A549 (cell line): Measurements from ENCODE around the gene DDX1. TPM values are rescaled to one million over a fixed set of nuclear protein-coding genes. Genes with fewer than 3 reads are reported as not detected.
A peak's percentile ranks its signal among the peaks of the same experiment; 100 is the strongest.

Source experiments
- ATAC-seq, 2 experiments: fragments of 200-7000 bp in 1 of 2; fragments of >200 bp in 1 of 2; cut with Nextera tagmentation in 1 of 2; cut with Tn5 transposase in 1 of 2; 3 replicates each; pipeline versions ENCODE4 v1.8.0 to v1.9.1; 2018 to 2020; ENCODE audit warnings: mild to moderate bottlenecking in 1 of 2, moderate library complexity in 1 of 2
- CTCF ChIA-PET: fragments of 300-600 bp; sonication (Branson Sonifier 250); formaldehyde crosslinking; extraction: SDS; loops from one replicate; lab custom pipeline; 2021; ENCODE audit warnings: antibody characterized with exemption, inconsistent platforms; lab: Yijun Ruan, JAX
- POLR2A ChIA-PET: fragments of 350-600 bp; formaldehyde crosslinking; extraction: SDS; loops from one replicate; lab custom pipeline; 2021; ENCODE audit warnings: antibody characterized with exemption, inconsistent platforms; lab: Yijun Ruan, JAX
- DNase-seq, 2 experiments: peaks; one replicate each; pipeline versions ENCODE4 v3.0.0 to v3.0.0-alpha.2; 2011 to 2016; ENCODE audit warnings: low read depth in 1 of 2, low spot score in 1 of 2
- FAIRE-seq: peaks from 2 replicates; lab custom pipeline; 2011; peaks lifted over from hg19 to GRCh38; lab: Jason Lieb, UNC
- H3K27ac ChIP-seq, 2 experiments: fragments of >200 bp; sonication (Bioruptor Twin); formaldehyde crosslinking; 3 replicates each; pipeline ENCODE4 v1.5.1; 2016 to 2017
- H3K4me1 ChIP-seq: fragments of >200 bp; sonication (Bioruptor Twin); formaldehyde crosslinking; 3 replicates; pipeline ENCODE4 v1.6.1; 2016
- H3K4me2 ChIP-seq: fragments of >200 bp; sonication (Bioruptor Twin); formaldehyde crosslinking; 3 replicates; pipeline ENCODE4 v1.6.1; 2016
- H3K4me3 ChIP-seq: fragments of >200 bp; sonication (Bioruptor Twin); formaldehyde crosslinking; 3 replicates; pipeline ENCODE4 v1.5.1; 2016
- H3K9me3 ChIP-seq: fragments of >200 bp; sonication (Bioruptor Twin); formaldehyde crosslinking; 3 replicates; pipeline ENCODE4 v1.6.1; 2016
- BHLHE40 ChIP-seq: IDR thresholded peaks from 2 replicates; pipeline ENCODE4 v1.6.1; 2012; ENCODE audit warnings: low read depth, low read length, inconsistent platforms
- CBX2 ChIP-seq: fragments of 200-600 bp; sonication (generic); IDR thresholded peaks from 2 replicates; pipeline ENCODE4 v1.6.1; 2016; ENCODE audit warnings: low read depth, mild to moderate bottlenecking, borderline replicate concordance
- CHD2 ChIP-seq: fragments of 150-350 bp; IDR thresholded peaks from 2 replicates; pipeline ENCODE4 v1.6.1; 2014; ENCODE audit warnings: low read length; ENCODE audit not compliant: partially characterized antibody
- CHD4 ChIP-seq: fragments of 200-600 bp; sonication (generic); IDR thresholded peaks from 2 replicates; pipeline ENCODE4 v1.6.1; 2016; ENCODE audit warnings: antibody characterized with exemption, mild to moderate bottlenecking, borderline replicate concordance
- EP300 ChIP-seq, 2 experiments: fragments of >200 bp; sonication (Bioruptor Twin); formaldehyde crosslinking; IDR thresholded peaks; 2 replicates in 1 of 2; 3 replicates in 1 of 2; pipeline ENCODE4 v1.6.1; 2016 to 2017
- ESRRA ChIP-seq: fragments of 150-350 bp; IDR thresholded peaks from 2 replicates; pipeline ENCODE4 v1.6.1; 2014; ENCODE audit warnings: mild to moderate bottlenecking, low read length, borderline replicate concordance
- FOSL2 ChIP-seq, 2 experiments: fragments of 450-650 bp in 1 of 2; fragments of >200 bp in 1 of 2; sonication (Bioruptor Twin) in 1 of 2; formaldehyde crosslinking; IDR thresholded peaks; 2 replicates each; pipeline versions ENCODE4 v1.5.0 to v1.6.1; 2016 to 2020; ENCODE audit warnings: mild to moderate bottlenecking in 1 of 2, moderate library complexity in 1 of 2
- HOXB13 ChIP-seq: fragments of 250-450 bp; sonication (Bioruptor Pico); IDR thresholded peaks from 2 replicates; pipeline ENCODE4 v1.5.0; 2020; ENCODE audit warnings: low read depth, mild to moderate bottlenecking, moderate library complexity
- HOXB5 ChIP-seq: fragments of 250-450 bp; sonication (Bioruptor Pico); IDR thresholded peaks from 2 replicates; pipeline ENCODE4 v1.5.0; 2020; ENCODE audit warnings: mild to moderate bottlenecking, moderate library complexity
- MAZ ChIP-seq: fragments of 150-350 bp; IDR thresholded peaks from 2 replicates; pipeline ENCODE4 v1.6.1; 2014; ENCODE audit warnings: antibody characterized with exemption, low read depth, low read length, borderline replicate concordance
- MYC ChIP-seq: IDR thresholded peaks from 2 replicates; pipeline ENCODE4 v1.6.1; 2012; ENCODE audit warnings: mild to moderate bottlenecking, inconsistent platforms, low read length, improper control_type of control experiment, borderline replicate concordance
- RAD21 ChIP-seq, 2 experiments: fragments of >200 bp in 1 of 2; sonication (Bioruptor Twin) in 1 of 2; formaldehyde crosslinking in 1 of 2; IDR thresholded peaks in 1 of 2; conservative IDR thresholded peaks in 1 of 2; 2 replicates in 1 of 2; 3 replicates in 1 of 2; pipeline ENCODE4 v1.6.1; 2012 to 2018; ENCODE audit warnings: inconsistent platforms in 1 of 2
- RARB ChIP-seq: fragments of 250-450 bp; sonication (Bioruptor Pico); IDR thresholded peaks from 2 replicates; pipeline ENCODE4 v1.8.0; 2021; ENCODE audit warnings: mild to moderate bottlenecking, moderate library complexity
- RFX5 ChIP-seq: fragments of 450-650 bp; IDR thresholded peaks from 2 replicates; pipeline ENCODE4 v1.7.1; 2014; ENCODE audit warnings: antibody characterized with exemption, mild to moderate bottlenecking, moderate library complexity
- RNF2 ChIP-seq: fragments of 200-600 bp; sonication (generic); IDR thresholded peaks from 2 replicates; pipeline ENCODE4 v1.6.1; 2016; ENCODE audit warnings: low read depth, mild to moderate bottlenecking, antibody characterized with exemption, moderate library complexity, borderline replicate concordance
- SMC3 ChIP-seq: fragments of >200 bp; sonication (Bioruptor Twin); formaldehyde crosslinking; IDR thresholded peaks from 3 replicates; pipeline ENCODE4 v1.6.1; 2018; ENCODE audit warnings: inconsistent platforms
- TFCP2L1 ChIP-seq: fragments of 250-450 bp; sonication (Bioruptor Pico); IDR thresholded peaks from 2 replicates; pipeline ENCODE4 v1.5.0; 2021; ENCODE audit warnings: mild to moderate bottlenecking
- ZC3H11A ChIP-seq: fragments of 450-650 bp; IDR thresholded peaks from 2 replicates; pipeline ENCODE4 v1.6.1; 2014; ENCODE audit warnings: antibody characterized with exemption, mild to moderate bottlenecking
- ZNF302 ChIP-seq: fragments of 250-450 bp; sonication (Bioruptor Pico); IDR thresholded peaks from 2 replicates; pipeline ENCODE4 v1.9.0; 2021; ENCODE audit warnings: inconsistent platforms, mild to moderate bottlenecking, moderate library complexity
- ZSCAN20 ChIP-seq: fragments of 250-450 bp; sonication (Bioruptor Pico); IDR thresholded peaks from 2 replicates; pipeline ENCODE4 v1.8.0; 2022; ENCODE audit warnings: mild to moderate bottlenecking, moderate library complexity
- WGBS: methylation state at CpG from one replicate; pipeline ENCODE4 v1.1.6; 2017; ENCODE audit errors: missing lambda C conversion rate; 5-methylcytosine and 5-hydroxymethylcytosine counted together
- polyA plus RNA-seq, 4 experiments: library from polyadenylated mRNA; depleted of rRNA in 3 of 4; stranded (reverse); fragments of >200 nt; fragmentation: RNase III in 1 of 4; extraction: RNeasy Plus Mini Kit Qiagen cat#74134 plus additional on column Dnase treatment in 1 of 4; gene quantifications; 2 replicates in 3 of 4; 3 replicates in 1 of 4; pipeline ENCODE4 v1.2.3, GENCODE V29; 2011 to 2017
- TF ChIP-seq, protein P1 (sequence below): fragments of 200-600 bp; sonication (generic); IDR thresholded peaks from 2 replicates; pipeline ENCODE4 v1.6.1; 2016; ENCODE audit warnings: antibody characterized with exemption, mild to moderate bottlenecking, moderate library complexity
- TF ChIP-seq, protein P2 (sequence below): fragments of >200 bp; sonication (Bioruptor Twin); formaldehyde crosslinking; IDR thresholded peaks from 3 replicates; pipeline ENCODE4 v1.5.1; 2016
- TF ChIP-seq, protein P3 (sequence below): fragments of 250-450 bp; sonication (Bioruptor Pico); IDR thresholded peaks from 2 replicates; pipeline ENCODE4 v1.5.0; 2020; ENCODE audit warnings: low read depth, mild to moderate bottlenecking, moderate library complexity
- TF ChIP-seq, protein P4 (sequence below): fragments of >200 bp; sonication (Bioruptor Twin); formaldehyde crosslinking; IDR thresholded peaks from 2 replicates; pipeline ENCODE4 v1.6.1; 2016
- TF ChIP-seq, protein P5 (sequence below): fragments of >200 bp; sonication (Bioruptor Twin); formaldehyde crosslinking; IDR thresholded peaks from 3 replicates; pipeline ENCODE4 v1.6.1; 2016
- TF ChIP-seq, protein P6 (sequence below): IDR thresholded peaks from 2 replicates; pipeline ENCODE4 v1.6.1; 2012
- TF ChIP-seq, protein P7 (sequence below): fragments of 250-450 bp; sonication (Bioruptor Pico); IDR thresholded peaks from 2 replicates; pipeline ENCODE4 v1.5.0; 2021; ENCODE audit warnings: mild to moderate bottlenecking, moderate library complexity, borderline replicate concordance
- TF ChIP-seq, protein P8 (sequence below): IDR thresholded peaks from 2 replicates; pipeline ENCODE4 v1.6.1; 2012

DDX1 gene
- polyA plus RNA-seq, 2 of the 4 experiments (the other 2 are of a cell fraction) = 157 to 214 TPM

DNA sequence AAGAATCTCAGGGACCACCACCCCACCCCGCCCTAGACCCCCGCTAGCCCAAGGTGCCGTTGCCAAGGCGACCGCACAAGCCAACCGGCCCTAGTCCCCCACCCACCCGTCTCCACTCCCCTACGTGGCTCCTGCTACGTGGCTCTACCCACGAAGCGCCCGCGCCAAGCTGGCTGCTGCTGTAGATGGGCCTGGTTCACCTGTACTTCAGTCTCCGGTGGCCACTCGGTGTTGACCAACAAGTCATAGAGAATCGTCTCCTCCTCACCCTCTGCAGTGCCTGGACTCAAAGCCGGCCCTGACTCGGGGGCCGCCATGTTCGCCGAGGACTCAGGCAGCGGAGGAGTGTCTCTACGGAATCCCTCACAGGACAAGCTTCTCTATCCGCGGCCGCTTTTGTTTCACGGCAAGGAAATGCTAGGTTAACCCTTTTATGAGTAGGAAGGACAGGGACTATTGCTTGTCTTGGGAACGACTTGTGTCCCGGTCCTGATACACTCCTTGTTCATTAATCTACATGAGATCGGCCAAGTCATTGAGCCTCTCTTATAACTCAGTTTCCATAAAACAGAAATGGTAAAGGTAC lies 30.6 kb upstream of the DDX1 start, which contains the start of gene NBAS:
TSS of gene NBAS (minus strand) at position 347 of the 586 bp plus-strand sequence. CDS start at position 317, 30 bp downstream.
- Histone ChIP-seq H3K4me2 (peak within 1 kb of the TSS; percentile 93), H3K4me3 (peak within 1 kb of the TSS; percentile 64), H3K9me3 (no peaks in the 10 kb centered on the region), H3K4me1 (peaks cover 10% of the 10 kb centered on the region), H3K27ac (peak within 1 kb of the TSS; percentile 76 to 81)
- 0% methylated on average over 14 of the region's 30 CpGs for WGBS
- ChIA-PET POLR2A (interaction anchor here (0.6 to 1.4 kb wide), 4 partner anchors 14 to 41 kb away, joined by 3 to 4 read pairs (median 3); partner anchors contain the start of gene DDX1), CTCF (interaction anchor here (1.2 to 5.8 kb wide), 4 partner anchors 11 to 28 kb away, joined by 3 to 43 read pairs (median 16); no protein-coding TSS in a partner anchor)
- ATAC-seq (peak; percentile 92 to 95), FAIRE-seq (no peak), DNase-seq (peak; percentile 82 to 92)
- TF ChIP-seq FOSL2 (IDR thresholded peaks at IDR 0.05) (no peak), FOSL2 (CRISPR knock-in tag; IDR thresholded peaks at IDR 0.05) (peak; percentile 21; the same call in 1 of the 2 replicates), ESRRA (no peak), ZC3H11A (no peak), BHLHE40 (no peak), TFCP2L1 (CRISPR knock-in tag) (no peak), HOXB5 (CRISPR knock-in tag) (no peak), MYC (peak; percentile 60; the same call in 1 of the 2 replicates), CHD4 (no peak), ZSCAN20 (CRISPR knock-in tag) (no peak), MAZ (no peak), CBX2 (no peak), SMC3 (no peak), HOXB13 (CRISPR knock-in tag) (no peak), RAD21 (conservative IDR thresholded peaks at IDR 0.05 in 1 of 2, IDR thresholded peaks at IDR 0.05 in 1 of 2) (no peak), RFX5 (no peak), ZNF302 (CRISPR knock-in tag) (no peak), CHD2 (no peak), RNF2 (no peak), RARB (CRISPR knock-in tag) (no peak), EP300 (IDR thresholded peaks at IDR 0.05) (no peak)
- TF ChIP-seq, protein P1, sequence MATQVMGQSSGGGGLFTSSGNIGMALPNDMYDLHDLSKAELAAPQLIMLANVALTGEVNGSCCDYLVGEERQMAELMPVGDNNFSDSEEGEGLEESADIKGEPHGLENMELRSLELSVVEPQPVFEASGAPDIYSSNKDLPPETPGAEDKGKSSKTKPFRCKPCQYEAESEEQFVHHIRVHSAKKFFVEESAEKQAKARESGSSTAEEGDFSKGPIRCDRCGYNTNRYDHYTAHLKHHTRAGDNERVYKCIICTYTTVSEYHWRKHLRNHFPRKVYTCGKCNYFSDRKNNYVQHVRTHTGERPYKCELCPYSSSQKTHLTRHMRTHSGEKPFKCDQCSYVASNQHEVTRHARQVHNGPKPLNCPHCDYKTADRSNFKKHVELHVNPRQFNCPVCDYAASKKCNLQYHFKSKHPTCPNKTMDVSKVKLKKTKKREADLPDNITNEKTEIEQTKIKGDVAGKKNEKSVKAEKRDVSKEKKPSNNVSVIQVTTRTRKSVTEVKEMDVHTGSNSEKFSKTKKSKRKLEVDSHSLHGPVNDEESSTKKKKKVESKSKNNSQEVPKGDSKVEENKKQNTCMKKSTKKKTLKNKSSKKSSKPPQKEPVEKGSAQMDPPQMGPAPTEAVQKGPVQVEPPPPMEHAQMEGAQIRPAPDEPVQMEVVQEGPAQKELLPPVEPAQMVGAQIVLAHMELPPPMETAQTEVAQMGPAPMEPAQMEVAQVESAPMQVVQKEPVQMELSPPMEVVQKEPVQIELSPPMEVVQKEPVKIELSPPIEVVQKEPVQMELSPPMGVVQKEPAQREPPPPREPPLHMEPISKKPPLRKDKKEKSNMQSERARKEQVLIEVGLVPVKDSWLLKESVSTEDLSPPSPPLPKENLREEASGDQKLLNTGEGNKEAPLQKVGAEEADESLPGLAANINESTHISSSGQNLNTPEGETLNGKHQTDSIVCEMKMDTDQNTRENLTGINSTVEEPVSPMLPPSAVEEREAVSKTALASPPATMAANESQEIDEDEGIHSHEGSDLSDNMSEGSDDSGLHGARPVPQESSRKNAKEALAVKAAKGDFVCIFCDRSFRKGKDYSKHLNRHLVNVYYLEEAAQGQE = no peak
- TF ChIP-seq, protein P2, sequence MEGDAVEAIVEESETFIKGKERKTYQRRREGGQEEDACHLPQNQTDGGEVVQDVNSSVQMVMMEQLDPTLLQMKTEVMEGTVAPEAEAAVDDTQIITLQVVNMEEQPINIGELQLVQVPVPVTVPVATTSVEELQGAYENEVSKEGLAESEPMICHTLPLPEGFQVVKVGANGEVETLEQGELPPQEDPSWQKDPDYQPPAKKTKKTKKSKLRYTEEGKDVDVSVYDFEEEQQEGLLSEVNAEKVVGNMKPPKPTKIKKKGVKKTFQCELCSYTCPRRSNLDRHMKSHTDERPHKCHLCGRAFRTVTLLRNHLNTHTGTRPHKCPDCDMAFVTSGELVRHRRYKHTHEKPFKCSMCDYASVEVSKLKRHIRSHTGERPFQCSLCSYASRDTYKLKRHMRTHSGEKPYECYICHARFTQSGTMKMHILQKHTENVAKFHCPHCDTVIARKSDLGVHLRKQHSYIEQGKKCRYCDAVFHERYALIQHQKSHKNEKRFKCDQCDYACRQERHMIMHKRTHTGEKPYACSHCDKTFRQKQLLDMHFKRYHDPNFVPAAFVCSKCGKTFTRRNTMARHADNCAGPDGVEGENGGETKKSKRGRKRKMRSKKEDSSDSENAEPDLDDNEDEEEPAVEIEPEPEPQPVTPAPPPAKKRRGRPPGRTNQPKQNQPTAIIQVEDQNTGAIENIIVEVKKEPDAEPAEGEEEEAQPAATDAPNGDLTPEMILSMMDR = no peak
- TF ChIP-seq, protein P3, sequence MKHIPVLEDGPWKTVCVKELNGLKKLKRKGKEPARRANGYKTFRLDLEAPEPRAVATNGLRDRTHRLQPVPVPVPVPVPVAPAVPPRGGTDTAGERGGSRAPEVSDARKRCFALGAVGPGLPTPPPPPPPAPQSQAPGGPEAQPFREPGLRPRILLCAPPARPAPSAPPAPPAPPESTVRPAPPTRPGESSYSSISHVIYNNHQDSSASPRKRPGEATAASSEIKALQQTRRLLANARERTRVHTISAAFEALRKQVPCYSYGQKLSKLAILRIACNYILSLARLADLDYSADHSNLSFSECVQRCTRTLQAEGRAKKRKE (CRISPR knock-in tag) = no peak
- TF ChIP-seq, protein P4, sequence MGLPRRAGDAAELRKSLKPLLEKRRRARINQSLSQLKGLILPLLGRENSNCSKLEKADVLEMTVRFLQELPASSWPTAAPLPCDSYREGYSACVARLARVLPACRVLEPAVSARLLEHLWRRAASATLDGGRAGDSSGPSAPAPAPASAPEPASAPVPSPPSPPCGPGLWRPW = no peak
- TF ChIP-seq, protein P5, sequence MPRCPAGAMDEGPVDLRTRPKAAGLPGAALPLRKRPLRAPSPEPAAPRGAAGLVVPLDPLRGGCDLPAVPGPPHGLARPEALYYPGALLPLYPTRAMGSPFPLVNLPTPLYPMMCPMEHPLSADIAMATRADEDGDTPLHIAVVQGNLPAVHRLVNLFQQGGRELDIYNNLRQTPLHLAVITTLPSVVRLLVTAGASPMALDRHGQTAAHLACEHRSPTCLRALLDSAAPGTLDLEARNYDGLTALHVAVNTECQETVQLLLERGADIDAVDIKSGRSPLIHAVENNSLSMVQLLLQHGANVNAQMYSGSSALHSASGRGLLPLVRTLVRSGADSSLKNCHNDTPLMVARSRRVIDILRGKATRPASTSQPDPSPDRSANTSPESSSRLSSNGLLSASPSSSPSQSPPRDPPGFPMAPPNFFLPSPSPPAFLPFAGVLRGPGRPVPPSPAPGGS = no peak; the same call in 2 of the 3 replicates
- TF ChIP-seq, protein P6, sequence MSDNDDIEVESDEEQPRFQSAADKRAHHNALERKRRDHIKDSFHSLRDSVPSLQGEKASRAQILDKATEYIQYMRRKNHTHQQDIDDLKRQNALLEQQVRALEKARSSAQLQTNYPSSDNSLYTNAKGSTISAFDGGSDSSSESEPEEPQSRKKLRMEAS = peak; percentile 76
- TF ChIP-seq, protein P7, sequence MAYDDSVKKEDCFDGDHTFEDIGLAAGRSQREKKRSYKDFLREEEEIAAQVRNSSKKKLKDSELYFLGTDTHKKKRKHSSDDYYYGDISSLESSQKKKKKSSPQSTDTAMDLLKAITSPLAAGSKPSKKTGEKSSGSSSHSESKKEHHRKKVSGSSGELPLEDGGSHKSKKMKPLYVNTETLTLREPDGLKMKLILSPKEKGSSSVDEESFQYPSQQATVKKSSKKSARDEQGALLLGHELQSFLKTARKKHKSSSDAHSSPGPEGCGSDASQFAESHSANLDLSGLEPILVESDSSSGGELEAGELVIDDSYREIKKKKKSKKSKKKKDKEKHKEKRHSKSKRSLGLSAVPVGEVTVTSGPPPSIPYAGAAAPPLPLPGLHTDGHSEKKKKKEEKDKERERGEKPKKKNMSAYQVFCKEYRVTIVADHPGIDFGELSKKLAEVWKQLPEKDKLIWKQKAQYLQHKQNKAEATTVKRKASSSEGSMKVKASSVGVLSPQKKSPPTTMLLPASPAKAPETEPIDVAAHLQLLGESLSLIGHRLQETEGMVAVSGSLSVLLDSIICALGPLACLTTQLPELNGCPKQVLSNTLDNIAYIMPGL (CRISPR knock-in tag) = no peak
- TF ChIP-seq, protein P8, sequence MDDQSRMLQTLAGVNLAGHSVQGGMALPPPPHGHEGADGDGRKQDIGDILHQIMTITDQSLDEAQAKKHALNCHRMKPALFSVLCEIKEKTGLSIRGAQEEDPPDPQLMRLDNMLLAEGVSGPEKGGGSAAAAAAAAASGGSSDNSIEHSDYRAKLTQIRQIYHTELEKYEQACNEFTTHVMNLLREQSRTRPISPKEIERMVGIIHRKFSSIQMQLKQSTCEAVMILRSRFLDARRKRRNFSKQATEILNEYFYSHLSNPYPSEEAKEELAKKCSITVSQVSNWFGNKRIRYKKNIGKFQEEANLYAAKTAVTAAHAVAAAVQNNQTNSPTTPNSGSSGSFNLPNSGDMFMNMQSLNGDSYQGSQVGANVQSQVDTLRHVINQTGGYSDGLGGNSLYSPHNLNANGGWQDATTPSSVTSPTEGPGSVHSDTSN = no peak
